ENCODE results near the gene STARD13. TPM values are rescaled to one million over a fixed set of nuclear protein-coding genes. Genes with fewer than 3 reads are reported as not detected.

STARD13 gene
- total RNA-seq, 3 donors from 2014 or later, result 34.5 to 92.4 (median 35.2) TPM

DNA sequence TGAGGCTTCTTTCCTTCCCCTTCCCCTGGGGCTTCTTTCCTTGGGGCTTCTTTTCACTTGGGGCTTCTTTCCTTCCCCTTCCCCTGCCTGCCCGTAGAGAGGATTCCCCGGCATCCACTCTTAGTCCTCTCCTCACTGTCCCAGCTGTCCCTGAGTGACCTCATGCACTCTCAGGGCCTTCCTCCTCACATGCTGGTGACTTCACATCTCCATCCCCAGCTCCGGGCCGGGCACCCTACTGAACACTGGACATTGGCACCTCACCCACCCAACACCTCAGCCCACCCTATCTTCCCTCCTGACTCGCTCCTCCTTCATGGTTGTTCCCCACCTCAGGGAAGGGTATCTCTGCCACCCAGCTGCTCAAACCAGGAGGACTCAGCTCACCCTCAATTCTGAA, 130.6 kb downstream of the STARD13 start:
- no peaks in the 10 kb centered on the region for H3K4me1 ChIP-seq (ENCODE audit: low read depth)
- ATAC-seq, result no peak
- no peak for DNase-seq
- TF ChIP-seq, protein P1, sequence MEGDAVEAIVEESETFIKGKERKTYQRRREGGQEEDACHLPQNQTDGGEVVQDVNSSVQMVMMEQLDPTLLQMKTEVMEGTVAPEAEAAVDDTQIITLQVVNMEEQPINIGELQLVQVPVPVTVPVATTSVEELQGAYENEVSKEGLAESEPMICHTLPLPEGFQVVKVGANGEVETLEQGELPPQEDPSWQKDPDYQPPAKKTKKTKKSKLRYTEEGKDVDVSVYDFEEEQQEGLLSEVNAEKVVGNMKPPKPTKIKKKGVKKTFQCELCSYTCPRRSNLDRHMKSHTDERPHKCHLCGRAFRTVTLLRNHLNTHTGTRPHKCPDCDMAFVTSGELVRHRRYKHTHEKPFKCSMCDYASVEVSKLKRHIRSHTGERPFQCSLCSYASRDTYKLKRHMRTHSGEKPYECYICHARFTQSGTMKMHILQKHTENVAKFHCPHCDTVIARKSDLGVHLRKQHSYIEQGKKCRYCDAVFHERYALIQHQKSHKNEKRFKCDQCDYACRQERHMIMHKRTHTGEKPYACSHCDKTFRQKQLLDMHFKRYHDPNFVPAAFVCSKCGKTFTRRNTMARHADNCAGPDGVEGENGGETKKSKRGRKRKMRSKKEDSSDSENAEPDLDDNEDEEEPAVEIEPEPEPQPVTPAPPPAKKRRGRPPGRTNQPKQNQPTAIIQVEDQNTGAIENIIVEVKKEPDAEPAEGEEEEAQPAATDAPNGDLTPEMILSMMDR (IDR thresholded peaks at IDR 0.05), result no peak
- H3K4me3 ChIP-seq, result no peak overlapping the region
- no peaks in the 10 kb centered on the region for H3K9me3 ChIP-seq
- intact Hi-C loops (cut with DNase I, micrococcal nuclease), result no loop called here
- H3K36me3 ChIP-seq (ENCODE audit: low read depth), result no peaks in the 10 kb centered on the region

DNA sequence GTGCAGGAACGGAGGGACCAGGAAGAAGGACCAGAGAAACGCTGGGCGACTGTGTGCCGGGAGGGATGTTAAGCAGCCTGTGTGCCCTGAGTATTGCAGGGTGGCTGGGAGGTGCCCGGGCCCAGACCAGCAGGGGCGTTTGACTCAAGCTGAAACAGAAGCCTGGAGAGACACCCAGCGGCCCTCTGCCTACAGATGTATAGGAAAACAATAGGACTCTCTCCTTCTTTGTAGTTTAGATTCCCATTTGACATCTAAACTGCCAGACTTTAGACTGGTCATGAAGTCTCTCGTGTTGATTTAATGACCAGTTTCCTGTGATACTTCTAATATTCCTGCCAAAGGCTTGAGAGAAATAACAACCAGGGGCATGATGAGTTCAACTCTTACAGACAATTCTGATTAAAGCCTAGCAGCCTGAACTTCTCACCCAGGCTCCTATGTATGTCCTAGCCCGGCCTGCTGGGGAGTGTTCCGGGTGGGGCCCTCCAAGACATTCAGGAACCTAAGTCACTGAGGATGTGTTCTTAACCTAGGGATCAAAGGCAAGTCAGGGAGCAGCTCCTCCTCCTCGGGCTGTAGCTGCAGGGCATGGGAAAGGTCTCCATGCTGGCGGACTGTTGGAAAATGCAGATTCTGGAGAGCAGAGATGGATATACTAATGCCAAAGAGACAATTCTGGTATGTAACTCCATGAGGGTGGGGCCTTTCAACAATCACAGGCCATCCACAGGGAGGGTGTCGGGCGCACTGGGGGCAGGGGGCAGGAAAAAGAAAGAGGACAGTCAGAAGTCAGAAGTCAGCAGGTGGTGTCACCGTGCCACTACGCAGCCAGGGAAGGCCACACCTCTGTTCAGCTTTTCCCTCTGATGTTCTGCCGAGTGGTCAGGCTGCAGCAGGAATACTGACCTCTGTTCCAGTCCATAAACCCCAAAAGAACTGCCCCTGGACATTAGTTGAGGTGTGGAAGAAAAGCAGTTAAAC, 131.8 kb downstream of the STARD13 start:
- DNase-seq, result peak in 2 of 3 donors; percentile 22 to 48
- Histone ChIP-seq H3K4me1 (ENCODE audit: low read depth) (no peaks in the 10 kb centered on the region), H3K4me3 (no peak overlapping the region), H3K9me3 (no peaks in the 10 kb centered on the region), H3K36me3 (ENCODE audit: low read depth) (no peaks in the 10 kb centered on the region)
- peak; percentile 59 for ATAC-seq
- intact Hi-C loops (cut with DNase I, micrococcal nuclease), result no loop called here
- TF ChIP-seq, protein P1 (IDR thresholded peaks at IDR 0.05), result no peak

DNA sequence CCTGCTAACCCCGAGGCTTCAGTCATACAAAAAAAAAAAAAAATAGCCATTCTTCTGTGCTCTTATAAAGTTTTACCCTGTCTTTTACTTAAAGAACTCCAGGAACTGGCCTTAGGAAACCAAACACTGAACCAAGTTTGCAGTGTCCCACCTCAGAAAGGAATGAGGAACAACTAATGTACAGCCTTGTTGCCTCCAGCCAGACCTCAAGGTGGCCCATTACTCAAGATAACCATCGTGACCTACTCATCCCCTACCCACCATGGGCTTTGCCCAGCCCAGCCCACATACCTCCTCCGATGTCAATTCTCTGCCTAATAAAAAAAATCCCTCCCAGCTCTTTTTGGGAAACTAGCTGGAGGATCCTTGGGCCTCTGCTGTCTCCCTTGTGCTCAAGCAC, 133.2 kb downstream of the STARD13 start:
- no peaks in the 10 kb centered on the region for H3K9me3 ChIP-seq
- TF ChIP-seq, protein P1 (IDR thresholded peaks at IDR 0.05), result no peak
- no peaks in the 10 kb centered on the region for H3K36me3 ChIP-seq (ENCODE audit: low read depth)
- ATAC-seq, result no peak
- intact Hi-C loops (cut with DNase I, micrococcal nuclease), result no loop called here
- no peak for DNase-seq
- no peak overlapping the region for H3K4me3 ChIP-seq
- H3K4me1 ChIP-seq (ENCODE audit: low read depth), result no peaks in the 10 kb centered on the region

DNA sequence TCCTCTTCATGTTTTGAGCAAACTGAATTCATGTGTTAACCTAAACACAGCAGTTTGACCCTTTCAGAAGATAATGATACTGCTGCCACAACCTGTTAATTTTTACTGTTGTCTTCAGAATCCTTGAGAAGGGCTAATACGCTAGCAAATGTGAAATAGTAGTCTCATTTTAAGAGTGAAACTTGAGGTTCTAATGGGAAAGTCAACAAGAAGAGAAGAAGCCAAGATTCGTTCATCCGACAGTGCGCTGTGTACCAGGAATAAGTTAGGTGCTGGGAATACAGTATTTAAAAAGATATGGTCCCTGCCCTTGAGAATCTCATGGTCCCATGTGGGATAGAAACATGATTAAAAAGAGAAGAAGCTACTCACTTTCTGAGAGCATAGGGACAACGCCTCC, 134.9 kb downstream of the STARD13 start:
- ATAC-seq, result no peak
- TF ChIP-seq, protein P1 (IDR thresholded peaks at IDR 0.05), result no peak
- Histone ChIP-seq H3K9me3 (no peaks in the 10 kb centered on the region), H3K4me3 (no peak overlapping the region), H3K36me3 (ENCODE audit: low read depth) (no peaks in the 10 kb centered on the region), H3K4me1 (ENCODE audit: low read depth) (no peaks in the 10 kb centered on the region)
- intact Hi-C loops (cut with DNase I, micrococcal nuclease), result no loop called here
- no peak for DNase-seq

DNA sequence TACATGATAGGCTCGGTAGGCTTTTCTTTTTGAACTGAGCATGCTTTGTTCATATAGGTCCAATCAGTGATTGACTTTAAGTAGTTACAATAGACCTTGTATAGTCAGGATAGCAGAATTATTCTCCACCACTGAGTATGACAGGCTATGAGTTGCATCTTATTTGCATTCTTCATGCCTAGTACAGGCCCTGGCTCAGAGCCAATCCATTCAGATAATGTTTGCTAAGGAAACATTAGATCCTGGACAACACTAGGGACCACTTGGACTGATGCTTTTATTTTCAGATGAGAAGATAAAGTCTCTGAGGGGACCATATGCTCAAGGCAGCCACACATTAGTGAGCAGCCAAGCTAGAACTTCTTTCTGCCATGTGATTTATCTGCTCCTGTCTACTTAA, 135.4 kb downstream of the STARD13 start:
- TF ChIP-seq, protein P1 (IDR thresholded peaks at IDR 0.05), result no peak
- intact Hi-C loops (cut with DNase I, micrococcal nuclease), result no loop called here
- ATAC-seq, result no peak
- Histone ChIP-seq H3K4me1 (ENCODE audit: low read depth) (no peaks in the 10 kb centered on the region), H3K36me3 (ENCODE audit: low read depth) (no peaks in the 10 kb centered on the region), H3K4me3 (no peak overlapping the region), H3K9me3 (no peaks in the 10 kb centered on the region)
- no peak for DNase-seq
